ENCODE measurements around the gene MRPL23.

- TF ChIP-seq CTCF (IDR thresholded peaks at IDR 0.05; ENCODE audit: low read depth, low read length, poor library complexity, severe bottlenecking) = no peak
- no peak for TF ChIP-seq EZH2phosphoT487 (IDR thresholded peaks at IDR 0.05; ENCODE audit: borderline replicate concordance, low read length)
These were observed 16.7 kb upstream of the MRPL23 start for GRCh38 chr11:1930462-1930830.

Measured in DOHH2 (cell line).